OCI-LY3 (cell line): Measurements from ENCODE around the gene TBX1.

Experiments
- CTCF ChIP-seq: fragments of 200-600, 300-600 bp; sonication (generic); IDR thresholded peaks from 2 replicates; pipeline ENCODE4 v1.5.1; 2014; ENCODE audit warnings: antibody characterized with exemption, low read length, low read depth
- EZH2phosphoT487 ChIP-seq: fragments of 200-600 bp; shearing (Covaris generic); IDR thresholded peaks from 2 replicates; pipeline ENCODE4 v1.6.1; 2018; ENCODE audit warnings: antibody characterized with exemption, mixed run types, low read depth

GRCh38 chr22:19815093-19815822 is 54.7 kb downstream of the TBX1 start:
- no peak for TF ChIP-seq EZH2phosphoT487
- TF ChIP-seq CTCF = no peak
